Central memory CD8-positive, alpha-beta T cell (primary cell): Measurements from ENCODE around the gene TIMM21.

Experiments used
- ATAC-seq: fragments of 150-1000 bp; cut with Tn5 transposase; replicated peaks from 2 replicates; pipeline ENCODE4 v1.10.0; 2022; ENCODE audit warnings: mild to moderate bottlenecking, moderate FRiP score, moderate number of reproducible peaks; ENCODE audit not compliant: poor library complexity, severe bottlenecking; ENCODE audit errors: extremely low read depth
- DNase-seq, 2 donors: peaks; one replicate each; pipeline ENCODE4 v3.0.0; 2021; ENCODE audit warnings: low spot score in 2 of 2
- H3K27ac Mint-ChIP-seq: one replicate; pipeline ENCODE4 v1.8.0; 2022; ENCODE audit warnings: low read depth, mild to moderate bottlenecking, moderate library complexity, mixed read lengths
- H3K27me3 Mint-ChIP-seq: one replicate; pipeline ENCODE4 v1.8.0; 2022; ENCODE audit warnings: mixed read lengths
- H3K36me3 Mint-ChIP-seq: one replicate; pipeline ENCODE4 v1.8.0; 2022; ENCODE audit warnings: mild to moderate bottlenecking, moderate library complexity, mixed read lengths; ENCODE audit not compliant: insufficient read depth
- H3K4me1 Mint-ChIP-seq: one replicate; pipeline ENCODE4 v1.8.0; 2022; ENCODE audit warnings: mixed read lengths
- H3K4me3 Mint-ChIP-seq: one replicate; pipeline ENCODE4 v1.8.0; 2022; ENCODE audit warnings: mild to moderate bottlenecking, moderate library complexity, mixed read lengths
- H3K9me3 Mint-ChIP-seq: one replicate; pipeline ENCODE4 v1.8.0; 2022; ENCODE audit warnings: mixed read lengths

TIMM21 gene

GRCh38 chr18:74183130-74183529 lies 34.8 kb downstream of the TIMM21 start:
- no peak overlapping the region for H3K27ac Mint-ChIP-seq
- peaks cover 63% of the 10 kb centered on the region for H3K27me3 Mint-ChIP-seq
- H3K4me1 Mint-ChIP-seq = no peaks in the 10 kb centered on the region
- no peak for ATAC-seq
- no peak for DNase-seq
- no peak overlapping the region for H3K4me3 Mint-ChIP-seq
- no peaks in the 10 kb centered on the region for H3K36me3 Mint-ChIP-seq
- H3K9me3 Mint-ChIP-seq = no peaks in the 10 kb centered on the region

- no peaks in the 10 kb centered on the region for H3K9me3 Mint-ChIP-seq
- DNase-seq (no peak), ATAC-seq (no peak)
- H3K4me3 Mint-ChIP-seq = no peak overlapping the region
- peaks cover 2% of the 10 kb centered on the region for H3K36me3 Mint-ChIP-seq
- peaks cover 72% of the 10 kb centered on the region for H3K27me3 Mint-ChIP-seq
- no peaks in the 10 kb centered on the region for H3K4me1 Mint-ChIP-seq
- H3K27ac Mint-ChIP-seq = no peak overlapping the region
Measured at GRCh38 chr18:74184875-74185274, 36.6 kb downstream of the TIMM21 start.

- Mint-ChIP-seq H3K4me1 (no peaks in the 10 kb centered on the region), H3K9me3 (no peaks in the 10 kb centered on the region), H3K4me3 (no peak overlapping the region), H3K27ac (no peak overlapping the region), H3K27me3 (peaks cover 75% of the 10 kb centered on the region), H3K36me3 (peaks cover 2% of the 10 kb centered on the region)
- ATAC-seq (no peak), DNase-seq (no peak)
Measured at GRCh38 chr18:74185860-74186259, 37.5 kb downstream of the TIMM21 start.

GRCh38 chr18:74186661-74187060 lies 38.3 kb downstream of the TIMM21 start:
- DNase-seq = no peak
- H3K4me1 Mint-ChIP-seq = no peaks in the 10 kb centered on the region
- H3K36me3 Mint-ChIP-seq = peaks cover 2% of the 10 kb centered on the region
- ATAC-seq = no peak
- peaks cover 77% of the 10 kb centered on the region for H3K27me3 Mint-ChIP-seq
- no peak overlapping the region for H3K4me3 Mint-ChIP-seq
- H3K9me3 Mint-ChIP-seq = no peaks in the 10 kb centered on the region
- H3K27ac Mint-ChIP-seq = no peak overlapping the region

- no peaks in the 10 kb centered on the region for H3K4me1 Mint-ChIP-seq
- H3K4me3 Mint-ChIP-seq = no peak overlapping the region
- ATAC-seq (no peak), DNase-seq (no peak)
- no peaks in the 10 kb centered on the region for H3K9me3 Mint-ChIP-seq
- no peak overlapping the region for H3K27ac Mint-ChIP-seq
- H3K27me3 Mint-ChIP-seq = peaks cover 65% of the 10 kb centered on the region
- peaks cover 2% of the 10 kb centered on the region for H3K36me3 Mint-ChIP-seq
Measured at GRCh38 chr18:74190086-74190485, 41.8 kb downstream of the TIMM21 start.

GRCh38 chr18:74191577-74191976 lies 43.3 kb downstream of the TIMM21 start:
- H3K9me3 Mint-ChIP-seq = no peaks in the 10 kb centered on the region
- H3K4me3 Mint-ChIP-seq = no peak overlapping the region
- ATAC-seq (no peak), DNase-seq (no peak)
- H3K36me3 Mint-ChIP-seq = peaks cover 2% of the 10 kb centered on the region
- no peak overlapping the region for H3K27ac Mint-ChIP-seq
- H3K27me3 Mint-ChIP-seq = peaks cover 60% of the 10 kb centered on the region
- H3K4me1 Mint-ChIP-seq = peaks cover 8% of the 10 kb centered on the region

- DNase-seq (no peak), ATAC-seq (no peak)
- H3K4me1 Mint-ChIP-seq = peaks cover 8% of the 10 kb centered on the region
- peaks cover 37% of the 10 kb centered on the region for H3K27me3 Mint-ChIP-seq
- H3K9me3 Mint-ChIP-seq = no peaks in the 10 kb centered on the region
- H3K27ac Mint-ChIP-seq = no peak overlapping the region
- no peak overlapping the region for H3K4me3 Mint-ChIP-seq
- no peaks in the 10 kb centered on the region for H3K36me3 Mint-ChIP-seq
Measured at GRCh38 chr18:74194691-74195090, 46.4 kb downstream of the TIMM21 start.

GRCh38 chr18:74196220-74197119 lies 48.1 kb downstream of the TIMM21 start:
- peak overlapping the region; percentile 22 for H3K27ac Mint-ChIP-seq
- peaks cover 8% of the 10 kb centered on the region for H3K4me1 Mint-ChIP-seq
- H3K9me3 Mint-ChIP-seq = no peaks in the 10 kb centered on the region
- DNase-seq = peak in 1 of 2 donors; percentile 42
- H3K4me3 Mint-ChIP-seq = peak overlapping the region; percentile 68
- no peaks in the 10 kb centered on the region for H3K36me3 Mint-ChIP-seq
- peak; percentile 82 for ATAC-seq
- H3K27me3 Mint-ChIP-seq = peaks cover 21% of the 10 kb centered on the region

- no peak for ATAC-seq
- no peak overlapping the region for H3K27ac Mint-ChIP-seq
- H3K36me3 Mint-ChIP-seq = no peaks in the 10 kb centered on the region
- DNase-seq = no peak
- H3K4me3 Mint-ChIP-seq = no peak overlapping the region
- H3K27me3 Mint-ChIP-seq = peaks cover 19% of the 10 kb centered on the region
- peaks cover 8% of the 10 kb centered on the region for H3K4me1 Mint-ChIP-seq
- no peaks in the 10 kb centered on the region for H3K9me3 Mint-ChIP-seq
Measured at GRCh38 chr18:74197705-74198341, 49.5 kb downstream of the TIMM21 start.

- no peaks in the 10 kb centered on the region for H3K9me3 Mint-ChIP-seq
- H3K27me3 Mint-ChIP-seq = peaks cover 16% of the 10 kb centered on the region
- ATAC-seq (no peak), DNase-seq (no peak)
- no peak overlapping the region for H3K27ac Mint-ChIP-seq
- no peaks in the 10 kb centered on the region for H3K36me3 Mint-ChIP-seq
- H3K4me3 Mint-ChIP-seq = no peak overlapping the region
- H3K4me1 Mint-ChIP-seq = peaks cover 8% of the 10 kb centered on the region
Measured at GRCh38 chr18:74198453-74198852, 50.1 kb downstream of the TIMM21 start.

- Mint-ChIP-seq H3K9me3 (no peaks in the 10 kb centered on the region), H3K27me3 (no peaks in the 10 kb centered on the region), H3K4me3 (no peak overlapping the region), H3K4me1 (peaks cover 8% of the 10 kb centered on the region), H3K27ac (no peak overlapping the region), H3K36me3 (no peaks in the 10 kb centered on the region)
- ATAC-seq = no peak
- no peak for DNase-seq
Measured at GRCh38 chr18:74200780-74201179, 52.5 kb downstream of the TIMM21 start.

- H3K4me1 Mint-ChIP-seq = no peaks in the 10 kb centered on the region
- peaks cover 10% of the 10 kb centered on the region for H3K27me3 Mint-ChIP-seq
- H3K9me3 Mint-ChIP-seq = no peaks in the 10 kb centered on the region
- no peak for ATAC-seq
- H3K36me3 Mint-ChIP-seq = no peaks in the 10 kb centered on the region
- H3K4me3 Mint-ChIP-seq = no peak overlapping the region
- H3K27ac Mint-ChIP-seq = no peak overlapping the region
- DNase-seq = no peak
Measured at GRCh38 chr18:74203811-74204210, 55.5 kb downstream of the TIMM21 start.
